HepG2 (cell line): ENCODE results near the gene APC2. TPM values are rescaled to one million over a fixed set of nuclear protein-coding genes. Genes with fewer than 3 reads are reported as not detected.
A peak's percentile ranks its signal among the peaks of the same experiment; 100 is the strongest.

Experiments used
- ATF7 ChIP-seq, 2 experiments: fragments of 450-650 bp in 1 of 2; sonication (generic) in 1 of 2; formaldehyde crosslinking in 1 of 2; IDR thresholded peaks; 2 replicates each; pipeline versions ENCODE4 v1.4.0 to v1.6.1; 2016 to 2020; ENCODE audit warnings: antibody characterized with exemption in 1 of 2, mild to moderate bottlenecking in 1 of 2, missing genetic modification reagents in 1 of 2
- FUBP1 ChIP-seq: sonication (generic); formaldehyde crosslinking; IDR thresholded peaks from 2 replicates; pipeline ENCODE4 v1.5.1; 2020; ENCODE audit warnings: missing genetic modification reagents, mild to moderate bottlenecking, borderline replicate concordance
- PCBP1 ChIP-seq: fragments of 200-400 bp; formaldehyde crosslinking; IDR thresholded peaks from 2 replicates; pipeline ENCODE4 v1.6.1; 2017; ENCODE audit warnings: mild to moderate bottlenecking, low read depth, low read length, borderline replicate concordance
- POLR2A ChIP-seq, 2 experiments: IDR thresholded peaks; 2 replicates each; pipeline ENCODE4 v1.6.1; 2011; ENCODE audit warnings: low read depth in 2 of 2, low read length in 2 of 2, mild to moderate bottlenecking in 1 of 2, moderate library complexity in 1 of 2; ENCODE audit not compliant: insufficient read depth in 1 of 2
- PRPF4 ChIP-seq: fragments of 200-400 bp; formaldehyde crosslinking; IDR thresholded peaks from 2 replicates; pipeline ENCODE4 v1.6.1; 2016; ENCODE audit warnings: low read length, low read depth; ENCODE audit not compliant: poor library complexity, severe bottlenecking
- TMF1 ChIP-seq: sonication (generic); formaldehyde crosslinking; IDR thresholded peaks from 2 replicates; pipeline ENCODE4 v1.8.1; 2022; ENCODE audit warnings: low read depth, missing genetic modification reagents
- YEATS4 ChIP-seq: sonication (generic); formaldehyde crosslinking; IDR thresholded peaks from 2 replicates; pipeline ENCODE4 v1.4.0; 2020; ENCODE audit warnings: missing genetic modification reagents, borderline replicate concordance
- ZNF639 ChIP-seq: conservative IDR thresholded peaks from 2 replicates; pipeline ENCODE4 v1.6.1; 2018; ENCODE audit warnings: missing genetic modification reagents
- polyA plus RNA-seq, 8 experiments: library from polyadenylated mRNA; depleted of rRNA in 3 of 8; stranded (reverse) in 7 of 8; unstranded in 1 of 8; fragments of >200 nt; fragmentation: Illumina TruSeq in 4 of 8; extraction: Trizol in 4 of 8; gene quantifications; 2 replicates each; pipeline versions ENCODE4 v1.2.1 to v1.2.3, GENCODE V29; 2011 to 2016; ENCODE audit warnings: low read depth in 4 of 8, missing spikeins in 1 of 8, mixed read lengths in 1 of 8; ENCODE audit not compliant: insufficient read depth in 1 of 8
- total RNA-seq, 5 experiments: library from RNA; depleted of rRNA; stranded (reverse); fragments of >200 nt; fragmentation: Illumina TruSeq; extraction: Trizol; gene quantifications; 2 replicates each; pipeline ENCODE4 v1.2.3, GENCODE V29; 2016; ENCODE audit warnings: low read depth in 1 of 5

APC2 gene
- total and polyA plus RNA-seq, 2 of the 13 experiments (the other 11 are each of a cell fraction or from before 2014, with no cell fraction given) = 0.08 to 0.22 TPM

- TF ChIP-seq TMF1 (CRISPR knock-in tag) (0 out of 2 replicates have a peak, but pooled peaks have one; percentile 47), PCBP1 (no peak), YEATS4 (CRISPR knock-in tag) (no peak), POLR2A (IDR thresholded peaks at IDR 0.05; ENCODE audit: insufficient read depth in 1 of 2, low read depth in 2 of 2, low read length in 2 of 2) (peak in 1 of 2 experiments; percentile 34; a peak in 1 of 4 replicates), FUBP1 (CRISPR knock-in tag) (no peak), ATF7 (IDR thresholded peaks at IDR 0.05) (no peak), ATF7 (CRISPR knock-in tag; IDR thresholded peaks at IDR 0.05) (no peak), ZNF639 (CRISPR knock-in tag) (no peak), PRPF4 (no peak)
Measured at GRCh38 chr19:1494115-1494815, 44.3 kb downstream of the APC2 start (continued).
